ENCODE results near the gene TERC.

DNA sequence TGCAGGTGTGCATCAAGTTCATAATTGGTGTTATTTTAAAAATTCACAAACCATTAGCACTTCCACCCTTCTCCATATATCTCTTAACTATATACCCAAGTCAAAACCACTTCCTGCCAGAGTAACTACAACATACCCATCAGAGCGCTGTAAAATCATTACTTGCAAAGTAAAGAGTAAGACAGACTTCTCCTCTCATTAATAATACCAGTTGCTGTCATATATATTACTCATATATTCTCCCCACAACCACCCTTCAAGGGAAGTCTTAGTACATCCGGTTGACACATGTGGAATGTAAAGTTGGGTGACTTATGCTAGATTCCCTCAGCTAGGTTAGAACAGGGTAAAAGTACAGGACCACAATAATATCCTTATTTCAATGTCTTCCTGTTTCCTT lies 5.6 kb downstream of the TERC start:
- TF ChIP-seq, protein P1, sequence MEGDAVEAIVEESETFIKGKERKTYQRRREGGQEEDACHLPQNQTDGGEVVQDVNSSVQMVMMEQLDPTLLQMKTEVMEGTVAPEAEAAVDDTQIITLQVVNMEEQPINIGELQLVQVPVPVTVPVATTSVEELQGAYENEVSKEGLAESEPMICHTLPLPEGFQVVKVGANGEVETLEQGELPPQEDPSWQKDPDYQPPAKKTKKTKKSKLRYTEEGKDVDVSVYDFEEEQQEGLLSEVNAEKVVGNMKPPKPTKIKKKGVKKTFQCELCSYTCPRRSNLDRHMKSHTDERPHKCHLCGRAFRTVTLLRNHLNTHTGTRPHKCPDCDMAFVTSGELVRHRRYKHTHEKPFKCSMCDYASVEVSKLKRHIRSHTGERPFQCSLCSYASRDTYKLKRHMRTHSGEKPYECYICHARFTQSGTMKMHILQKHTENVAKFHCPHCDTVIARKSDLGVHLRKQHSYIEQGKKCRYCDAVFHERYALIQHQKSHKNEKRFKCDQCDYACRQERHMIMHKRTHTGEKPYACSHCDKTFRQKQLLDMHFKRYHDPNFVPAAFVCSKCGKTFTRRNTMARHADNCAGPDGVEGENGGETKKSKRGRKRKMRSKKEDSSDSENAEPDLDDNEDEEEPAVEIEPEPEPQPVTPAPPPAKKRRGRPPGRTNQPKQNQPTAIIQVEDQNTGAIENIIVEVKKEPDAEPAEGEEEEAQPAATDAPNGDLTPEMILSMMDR (IDR thresholded peaks at IDR 0.05; ENCODE audit: poor library complexity): no peak
- TF ChIP-seq EZH2 (IDR thresholded peaks at IDR 0.05; ENCODE audit: borderline replicate concordance): no peak
- TF ChIP-seq EZH2phosphoT487 (IDR thresholded peaks at IDR 0.05; ENCODE audit: low read depth, severe bottlenecking, unreplicated experiment): no peak

Data from hepatocyte (in vitro differentiated cells).